Epithelial cell of proximal tubule (primary cell): ENCODE results near the gene CCND2. TPM values are rescaled to one million over a fixed set of nuclear protein-coding genes. Genes with fewer than 3 reads are reported as not detected.
A peak's percentile ranks its signal among the peaks of the same experiment; 100 is the strongest.

Source experiments
- DNase-seq: peaks from one replicate; pipeline ENCODE4 v3.0.0-alpha.2; 2011; ENCODE audit warnings: low read depth
- H3K4me3 ChIP-seq: 2 replicates; pipeline ENCODE4 v1.5.1; 2011; ENCODE audit warnings: low read depth, mild to moderate bottlenecking, low read length
- total RNA-seq: library from RNA; depleted of rRNA; stranded (reverse); fragments of >200 nt; gene quantifications from 2 replicates; pipeline ENCODE4 v1.2.3, GENCODE V29; 2015
- TF ChIP-seq, protein P1 (sequence below): conservative IDR thresholded peaks from 2 replicates; pipeline ENCODE4 v1.5.1; 2012; ENCODE audit warnings: low read depth, mild to moderate bottlenecking, low read length

CCND2 gene
- total RNA-seq, 1 donor from 2014 or later = 14.8 TPM

DNA sequence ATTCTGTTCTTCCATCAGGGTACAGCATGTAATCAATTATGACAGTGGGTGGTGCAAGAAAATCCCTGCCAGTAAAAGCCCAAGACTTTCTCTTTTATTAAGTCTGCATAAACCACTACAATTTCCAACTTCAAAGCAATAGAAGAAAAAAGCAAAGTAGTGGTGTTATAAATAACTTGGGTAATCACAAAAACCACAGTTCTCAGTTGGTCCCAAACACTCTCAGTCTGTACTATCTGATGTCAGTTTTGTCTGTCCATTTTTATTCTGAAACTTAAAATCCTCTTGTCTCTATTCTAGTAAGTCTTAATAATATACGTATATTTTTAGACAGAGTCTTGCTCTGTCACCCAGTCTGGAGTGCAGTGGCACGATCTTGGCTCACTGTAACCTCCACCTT is 38.7 kb downstream of the CCND2 start:
- TF ChIP-seq, protein P1, sequence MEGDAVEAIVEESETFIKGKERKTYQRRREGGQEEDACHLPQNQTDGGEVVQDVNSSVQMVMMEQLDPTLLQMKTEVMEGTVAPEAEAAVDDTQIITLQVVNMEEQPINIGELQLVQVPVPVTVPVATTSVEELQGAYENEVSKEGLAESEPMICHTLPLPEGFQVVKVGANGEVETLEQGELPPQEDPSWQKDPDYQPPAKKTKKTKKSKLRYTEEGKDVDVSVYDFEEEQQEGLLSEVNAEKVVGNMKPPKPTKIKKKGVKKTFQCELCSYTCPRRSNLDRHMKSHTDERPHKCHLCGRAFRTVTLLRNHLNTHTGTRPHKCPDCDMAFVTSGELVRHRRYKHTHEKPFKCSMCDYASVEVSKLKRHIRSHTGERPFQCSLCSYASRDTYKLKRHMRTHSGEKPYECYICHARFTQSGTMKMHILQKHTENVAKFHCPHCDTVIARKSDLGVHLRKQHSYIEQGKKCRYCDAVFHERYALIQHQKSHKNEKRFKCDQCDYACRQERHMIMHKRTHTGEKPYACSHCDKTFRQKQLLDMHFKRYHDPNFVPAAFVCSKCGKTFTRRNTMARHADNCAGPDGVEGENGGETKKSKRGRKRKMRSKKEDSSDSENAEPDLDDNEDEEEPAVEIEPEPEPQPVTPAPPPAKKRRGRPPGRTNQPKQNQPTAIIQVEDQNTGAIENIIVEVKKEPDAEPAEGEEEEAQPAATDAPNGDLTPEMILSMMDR = no peak
- DNase-seq = no peak
- H3K4me3 ChIP-seq = no peak overlapping the region

DNA sequence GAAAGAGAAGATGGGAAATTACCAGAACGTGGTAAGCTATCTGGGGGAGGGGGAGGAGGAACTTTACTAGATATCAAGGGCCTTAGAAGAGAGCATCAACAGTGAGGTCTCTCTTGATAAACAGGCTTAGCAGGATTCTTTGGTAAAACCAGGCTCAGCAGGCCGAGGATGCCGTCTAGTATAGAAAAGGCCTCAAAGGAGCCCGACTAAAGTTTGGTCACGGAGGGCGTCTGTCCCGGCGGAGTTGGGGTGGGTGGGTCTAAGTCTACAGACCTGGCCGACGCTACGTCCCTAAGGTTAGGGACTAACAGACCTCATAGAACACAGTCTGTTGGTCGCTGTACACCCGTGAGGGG is 46.9 kb downstream of the CCND2 start:
- peak overlapping the region; percentile 99 for H3K4me3 ChIP-seq
- TF ChIP-seq, protein P1 = no peak
- DNase-seq = no peak

DNA sequence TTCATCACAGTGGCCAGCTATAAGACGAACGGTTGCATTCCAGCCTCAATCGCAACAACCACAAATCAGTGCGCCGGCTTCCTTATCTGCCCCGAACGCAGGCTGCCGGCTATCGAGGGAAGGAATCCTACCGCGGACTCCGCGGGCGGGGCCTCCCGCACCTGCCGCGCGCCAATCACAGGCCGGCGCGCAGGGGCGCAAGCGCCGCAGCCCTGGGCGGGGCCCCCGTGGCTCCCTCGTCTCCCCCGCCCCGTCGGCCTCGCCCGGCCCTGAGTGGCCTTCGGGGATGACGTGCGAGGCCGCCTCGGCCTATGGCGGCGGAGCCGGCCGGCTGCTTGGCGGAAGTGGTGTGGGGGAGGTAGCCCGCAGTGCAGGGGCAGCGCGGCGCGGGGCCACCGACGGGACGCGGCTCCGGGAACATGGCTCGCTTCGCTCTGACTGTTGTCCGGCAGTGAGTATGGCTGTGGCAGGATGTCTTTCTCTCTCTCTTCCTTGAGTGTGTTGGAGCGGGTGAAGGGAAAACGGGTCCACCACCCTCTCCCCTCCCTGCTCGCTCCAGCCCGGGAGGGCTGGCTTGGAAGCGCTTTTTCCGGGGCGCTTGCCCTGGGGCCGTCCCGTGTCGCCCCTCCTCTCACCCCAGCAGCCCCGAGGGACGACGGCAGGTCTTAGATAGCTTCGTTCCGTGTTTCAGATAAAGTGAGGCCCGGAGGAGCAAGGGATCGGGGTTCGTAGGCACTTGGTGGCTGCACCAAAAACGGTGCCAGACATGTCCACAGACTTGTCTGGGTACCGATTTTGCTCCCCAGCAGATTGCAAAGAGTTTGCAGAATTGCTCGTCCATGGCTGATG is 47.5 kb downstream of the CCND2 start, which contains the start of gene TIGAR:
Gene TIGAR (plus strand): TSS at position 361 of the 849 bp plus-strand sequence. CDS start 59 bp downstream, at position 420.
- H3K4me3 ChIP-seq = peak within 1 kb of the TSS; percentile 99
- TF ChIP-seq, protein P1 = no peak
- no peak for DNase-seq

DNA sequence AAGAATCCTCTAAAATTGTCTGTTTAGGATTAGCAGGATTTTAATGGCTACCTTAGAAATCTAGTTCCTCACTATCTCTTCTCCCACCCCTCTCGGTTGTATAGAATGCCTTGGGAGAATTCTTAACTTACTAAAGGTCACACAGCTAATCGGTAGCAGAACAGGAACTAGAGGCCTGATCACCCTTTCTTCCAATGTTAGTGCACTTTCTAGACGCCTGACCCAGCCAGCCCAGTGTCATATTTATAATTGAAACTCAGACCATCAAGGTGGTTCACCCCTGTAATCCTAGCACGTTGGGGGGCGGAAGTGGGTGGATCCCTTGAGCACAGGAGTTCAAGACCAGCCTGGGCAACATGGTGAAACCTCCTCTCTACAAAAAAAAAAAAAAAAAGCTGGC is 49.2 kb downstream of the CCND2 start:
- TF ChIP-seq, protein P1 = no peak
- no peak overlapping the region for H3K4me3 ChIP-seq
- DNase-seq = no peak

Other genes starting within 250 kb of the CCND2 start
- 7.4 and 12.1 TPM in 2 replicates for gene TIGAR, start 47.5 kb downstream of the CCND2 start, total RNA-seq
- not detected in 2 replicates for gene FGF23, start 106.0 kb downstream of the CCND2 start, total RNA-seq
- gene FGF6, start 172.1 kb downstream of the CCND2 start, total RNA-seq = not detected in 2 replicates